Measurements from ENCODE around the gene STK36.

STK36 gene, protein sequence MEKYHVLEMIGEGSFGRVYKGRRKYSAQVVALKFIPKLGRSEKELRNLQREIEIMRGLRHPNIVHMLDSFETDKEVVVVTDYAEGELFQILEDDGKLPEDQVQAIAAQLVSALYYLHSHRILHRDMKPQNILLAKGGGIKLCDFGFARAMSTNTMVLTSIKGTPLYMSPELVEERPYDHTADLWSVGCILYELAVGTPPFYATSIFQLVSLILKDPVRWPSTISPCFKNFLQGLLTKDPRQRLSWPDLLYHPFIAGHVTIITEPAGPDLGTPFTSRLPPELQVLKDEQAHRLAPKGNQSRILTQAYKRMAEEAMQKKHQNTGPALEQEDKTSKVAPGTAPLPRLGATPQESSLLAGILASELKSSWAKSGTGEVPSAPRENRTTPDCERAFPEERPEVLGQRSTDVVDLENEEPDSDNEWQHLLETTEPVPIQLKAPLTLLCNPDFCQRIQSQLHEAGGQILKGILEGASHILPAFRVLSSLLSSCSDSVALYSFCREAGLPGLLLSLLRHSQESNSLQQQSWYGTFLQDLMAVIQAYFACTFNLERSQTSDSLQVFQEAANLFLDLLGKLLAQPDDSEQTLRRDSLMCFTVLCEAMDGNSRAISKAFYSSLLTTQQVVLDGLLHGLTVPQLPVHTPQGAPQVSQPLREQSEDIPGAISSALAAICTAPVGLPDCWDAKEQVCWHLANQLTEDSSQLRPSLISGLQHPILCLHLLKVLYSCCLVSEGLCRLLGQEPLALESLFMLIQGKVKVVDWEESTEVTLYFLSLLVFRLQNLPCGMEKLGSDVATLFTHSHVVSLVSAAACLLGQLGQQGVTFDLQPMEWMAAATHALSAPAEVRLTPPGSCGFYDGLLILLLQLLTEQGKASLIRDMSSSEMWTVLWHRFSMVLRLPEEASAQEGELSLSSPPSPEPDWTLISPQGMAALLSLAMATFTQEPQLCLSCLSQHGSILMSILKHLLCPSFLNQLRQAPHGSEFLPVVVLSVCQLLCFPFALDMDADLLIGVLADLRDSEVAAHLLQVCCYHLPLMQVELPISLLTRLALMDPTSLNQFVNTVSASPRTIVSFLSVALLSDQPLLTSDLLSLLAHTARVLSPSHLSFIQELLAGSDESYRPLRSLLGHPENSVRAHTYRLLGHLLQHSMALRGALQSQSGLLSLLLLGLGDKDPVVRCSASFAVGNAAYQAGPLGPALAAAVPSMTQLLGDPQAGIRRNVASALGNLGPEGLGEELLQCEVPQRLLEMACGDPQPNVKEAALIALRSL (N-terminal part only)

GRCh38 chr2:218671654-218672566, at the start of gene STK36, which contains the start of gene RNF25:
Gene STK36 (plus strand): TSS chr2:218672086. CDS start chr2:218672830, 744 bp downstream.
Gene RNF25 (minus strand): TSS chr2:218672002. CDS start chr2:218671970, 32 bp downstream.
- FAIRE-seq = no peak

GRCh38 chr2:218622606-218623365, 49.1 kb upstream of the STK36 start:
- FAIRE-seq = no peak

DNA sequence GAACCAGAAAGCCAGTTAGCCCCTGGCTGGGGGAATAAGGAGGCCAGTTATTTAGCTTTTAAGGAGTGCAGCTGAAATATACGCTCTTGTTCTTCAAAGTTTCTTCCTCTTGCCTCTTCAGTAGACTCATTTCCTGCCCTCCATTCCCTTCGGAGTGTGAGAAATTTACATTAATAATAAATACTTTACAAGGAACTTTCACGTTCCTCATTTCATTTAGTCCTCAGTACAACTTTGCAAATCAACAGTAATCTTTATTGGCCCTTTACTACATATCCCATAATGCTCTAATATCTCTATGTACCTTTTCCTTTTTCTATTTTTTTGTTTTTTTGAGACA, 48.5 kb upstream of the STK36 start:
- no peak for FAIRE-seq

- no peak for FAIRE-seq
Measured at GRCh38 chr2:218626369-218626768, 45.5 kb upstream of the STK36 start.

- no peak for FAIRE-seq
Measured at GRCh38 chr2:218627939-218628338, 43.9 kb upstream of the STK36 start.

DNA sequence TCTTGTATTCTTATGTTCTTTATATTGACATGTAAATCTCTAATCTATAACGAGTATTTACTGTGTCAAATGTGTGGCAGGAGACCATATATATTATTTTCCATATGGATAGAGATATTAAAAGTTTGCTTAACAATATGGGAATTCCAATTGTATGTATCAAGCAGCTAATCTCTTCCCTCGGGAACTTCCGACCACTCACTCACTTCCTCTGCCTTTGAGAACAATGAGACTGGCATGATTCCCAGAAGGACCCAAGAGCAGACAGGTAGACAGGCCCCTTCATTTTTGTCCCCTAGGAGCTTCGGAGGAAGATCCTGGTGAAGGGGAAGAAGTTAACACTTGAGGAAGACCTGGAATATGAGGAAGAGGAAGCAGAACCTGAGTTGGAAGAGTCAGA, 40.0 kb upstream of the STK36 start:
- no peak for FAIRE-seq

DNA sequence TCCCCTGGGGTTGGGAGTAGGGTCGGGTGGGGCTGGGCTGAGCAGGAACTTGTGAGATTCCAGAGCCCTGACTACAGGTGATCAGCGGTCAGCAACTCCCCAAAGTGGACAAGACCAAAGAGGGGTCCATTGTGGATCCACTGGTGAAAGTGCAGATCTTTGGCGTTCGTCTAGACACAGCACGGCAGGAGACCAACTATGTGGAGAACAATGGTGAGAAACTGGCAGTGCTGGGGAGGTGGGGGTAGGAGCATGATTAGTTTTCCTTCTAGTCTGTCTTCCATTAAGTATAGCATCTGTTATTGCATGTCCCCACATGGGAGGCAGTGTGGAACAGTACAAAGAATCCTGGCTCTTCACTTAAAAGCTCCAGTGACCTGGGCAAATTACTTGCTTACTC, 36.2 kb upstream of the STK36 start:
- FAIRE-seq = no peak

- no peak for FAIRE-seq
Measured at GRCh38 chr2:218638372-218638771, 33.5 kb upstream of the STK36 start.

DNA sequence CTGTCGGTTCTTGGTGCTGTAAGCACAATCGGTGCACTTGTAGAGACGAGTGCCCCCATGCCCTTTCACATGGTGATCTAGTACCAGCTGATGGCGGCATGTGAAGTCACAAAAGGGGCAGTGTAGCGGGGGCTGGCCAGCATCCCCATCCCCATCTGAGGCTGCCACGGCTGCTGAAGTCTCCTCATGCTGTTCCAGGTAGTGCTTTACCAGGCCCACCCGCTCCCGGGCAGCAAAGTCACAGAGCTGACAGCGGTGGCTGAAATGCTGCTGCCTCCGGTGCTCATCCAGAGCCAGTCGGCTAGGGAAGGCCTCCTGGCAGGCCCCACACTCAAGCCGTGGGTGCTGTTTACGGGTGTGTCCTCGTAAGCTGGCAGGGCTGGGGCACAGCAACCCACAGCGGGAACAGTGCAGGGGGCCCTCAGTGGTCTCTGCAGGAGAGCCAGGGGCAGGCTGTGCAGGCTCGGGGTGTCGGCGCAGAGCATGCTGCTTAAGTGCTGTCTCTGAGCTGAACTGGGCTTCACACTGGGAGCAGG, 29.7 kb upstream of the STK36 start:
- no peak for FAIRE-seq

DNA sequence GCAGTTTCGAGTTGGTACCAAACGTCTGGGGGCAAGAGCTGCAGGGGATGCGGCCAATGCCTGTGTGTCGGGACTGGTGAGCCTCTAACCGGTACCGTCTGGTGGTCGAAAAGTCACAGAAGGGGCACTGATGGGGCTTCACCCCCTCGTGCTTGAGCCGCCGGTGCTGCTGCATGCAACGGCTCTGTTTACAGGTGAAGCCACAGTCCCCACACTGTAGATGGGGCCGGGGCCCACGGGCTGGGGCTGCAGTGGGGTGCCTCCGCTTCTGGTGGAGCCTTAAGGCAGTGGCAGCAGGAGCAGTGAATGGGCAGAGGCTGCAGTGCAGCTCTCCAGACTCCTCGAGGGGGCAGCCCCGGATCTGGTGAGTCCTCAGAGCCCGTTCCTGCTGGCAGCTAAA, 29.1 kb upstream of the STK36 start:
- FAIRE-seq = no peak

DNA sequence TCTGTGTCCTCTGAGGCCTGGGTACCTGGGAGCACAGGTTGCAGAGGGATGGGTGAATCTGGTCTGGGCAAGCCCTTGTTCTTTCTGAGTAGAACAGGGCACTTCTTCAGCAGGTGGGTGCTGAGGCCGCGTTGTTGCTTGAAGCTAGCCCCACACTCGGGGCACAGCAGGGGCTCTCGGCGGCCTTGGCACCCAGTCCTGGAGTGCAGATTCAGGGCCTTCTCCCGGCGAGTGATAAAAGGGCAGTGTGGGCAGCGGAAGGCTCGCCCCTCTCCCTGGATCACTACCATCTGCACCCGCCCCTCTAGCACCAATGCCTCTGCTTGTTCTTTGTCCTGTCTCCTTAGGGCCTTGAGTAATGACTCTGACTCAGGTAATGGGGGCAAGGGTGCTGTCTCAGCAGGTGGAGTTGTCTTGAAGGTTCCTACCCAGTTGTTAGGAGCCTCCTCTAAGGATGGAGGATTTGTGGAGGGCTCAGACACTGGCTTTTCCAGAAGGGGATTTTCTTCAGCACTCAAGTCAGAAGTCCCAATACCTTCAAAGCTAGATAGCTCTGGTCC, 28.1 kb upstream of the STK36 start:
- no peak for FAIRE-seq

GRCh38 chr2:218644721-218645120, 27.2 kb upstream of the STK36 start:
- no peak for FAIRE-seq

- FAIRE-seq = no peak
Measured at GRCh38 chr2:218645126-218645525, 26.8 kb upstream of the STK36 start.

- FAIRE-seq = peak; percentile 30
Measured at GRCh38 chr2:218648088-218648786, 23.6 kb upstream of the STK36 start.

DNA sequence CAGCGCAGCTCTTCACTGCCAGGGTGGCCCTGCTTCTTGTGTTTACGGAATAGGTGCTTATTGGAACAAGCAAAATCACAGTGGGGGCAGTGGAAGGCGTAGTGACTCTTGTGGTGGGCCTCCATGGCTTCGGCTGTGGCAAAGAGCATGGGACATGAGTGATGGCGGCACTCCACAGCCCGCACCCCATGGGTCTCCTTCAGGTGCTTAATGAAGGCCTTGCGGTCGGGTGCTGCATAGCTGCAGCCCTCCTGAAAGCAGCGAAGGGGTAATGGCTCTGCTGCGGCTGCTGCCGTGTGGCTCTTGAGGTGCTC, 23.1 kb upstream of the STK36 start:
- FAIRE-seq = no peak

GRCh38 chr2:218655751-218656150, 16.1 kb upstream of the STK36 start:
- no peak for FAIRE-seq

DNA sequence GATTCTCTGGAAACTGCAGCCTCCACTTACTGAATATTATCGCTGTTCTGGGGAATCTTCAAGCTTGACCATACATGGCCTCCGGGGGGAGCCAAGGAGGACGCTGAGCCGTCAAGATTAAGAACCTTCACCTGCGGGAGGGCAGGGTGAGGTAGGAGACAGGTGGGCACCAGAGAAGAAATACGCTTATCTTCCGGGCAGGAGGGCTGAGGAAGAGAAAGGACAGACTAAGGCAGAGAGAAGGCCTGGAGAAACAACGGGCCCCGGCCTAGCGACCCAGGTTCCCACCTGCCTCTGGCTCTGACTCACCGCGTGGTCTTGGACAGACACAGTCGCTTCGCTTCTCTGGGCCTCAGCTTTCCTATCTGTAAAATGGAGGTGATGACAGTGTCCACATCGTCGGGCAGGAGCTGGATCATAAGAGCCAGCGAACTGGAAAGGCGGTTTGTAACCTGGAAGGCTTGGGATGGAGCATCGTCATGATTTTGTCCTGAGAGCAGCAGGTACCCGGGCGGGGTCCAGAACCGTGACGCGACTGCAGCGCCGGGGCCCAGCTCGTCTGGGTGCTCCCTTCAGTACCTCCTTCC, 13.1 kb upstream of the STK36 start:
- FAIRE-seq = no peak

GRCh38 chr2:218659258-218659987, 12.5 kb upstream of the STK36 start, which contains the start of the genes BCS1L and ZNF142:
Gene BCS1L (plus strand): TSS chr2:218659683. CDS start chr2:218660988, 1,305 bp downstream.
Gene ZNF142 (minus strand): TSS chr2:218659623. CDS start chr2:218656429, 3,194 bp downstream.
- FAIRE-seq = no peak

- no peak for FAIRE-seq
Measured at GRCh38 chr2:218659988-218660358, 11.9 kb upstream of the STK36 start.

Measured in islet of Langerhans (tissue), 1 donor.